Lung (tissue), 12 donors: ENCODE measurements around the gene C1orf105. TPM values are rescaled to one million over a fixed set of nuclear protein-coding genes. Genes with fewer than 3 reads are reported as not detected.
A peak's percentile ranks its signal among the peaks of the same experiment; 100 is the strongest.

ENCODE experiments used
- ATAC-seq: fragments of 200-7000 bp; cut with Tn5 transposase; one replicate; pipeline ENCODE4 v1.9.1; 2020; ENCODE audit warnings: moderate number of reproducible peaks; ENCODE audit not compliant: insufficient read depth, low FRiP score
- DNase-seq, 3 donors: peaks; one replicate each; pipeline ENCODE4 v3.0.0-alpha.2; 2013 to 2017
- H3K27ac ChIP-seq, 2 donors: one replicate each; pipeline ENCODE4 v1.5.1; 2013; ENCODE audit warnings: mild to moderate bottlenecking in 2 of 2, moderate library complexity in 2 of 2, control low read depth in 1 of 2, inconsistent platforms in 1 of 2, low read depth in 1 of 2, low read length in 1 of 2
- H3K27me3 ChIP-seq, 3 donors: one replicate each; pipeline ENCODE4 v1.5.1; 2013; ENCODE audit warnings: low read length in 2 of 3; ENCODE audit not compliant: control insufficient read depth in 3 of 3, insufficient read depth in 3 of 3
- H3K36me3 ChIP-seq, 4 donors: one replicate each; pipeline ENCODE4 v1.5.1; 2013; ENCODE audit warnings: low read length in 4 of 4, mild to moderate bottlenecking in 1 of 4, moderate library complexity in 1 of 4; ENCODE audit not compliant: control insufficient read depth in 4 of 4, insufficient read depth in 4 of 4
- H3K4me1 ChIP-seq, 5 donors: one replicate each; pipeline ENCODE4 v1.5.1; 2013; ENCODE audit warnings: low read length in 5 of 5, mild to moderate bottlenecking in 2 of 5, moderate library complexity in 1 of 5; ENCODE audit not compliant: control insufficient read depth in 5 of 5, insufficient read depth in 5 of 5
- H3K4me3 ChIP-seq: one replicate; pipeline ENCODE4 v1.5.1; 2013; ENCODE audit warnings: mild to moderate bottlenecking, control low read depth, moderate library complexity
- H3K9ac ChIP-seq, 2 donors: one replicate each; pipeline ENCODE4 v1.5.1; 2013; ENCODE audit warnings: low read length in 2 of 2, control low read depth in 1 of 2; ENCODE audit not compliant: insufficient read depth in 1 of 2
- H3K9me3 ChIP-seq, 4 donors: one replicate each; pipeline ENCODE4 v1.5.1; 2013; ENCODE audit warnings: low read length in 3 of 4, mild to moderate bottlenecking in 1 of 4, moderate library complexity in 1 of 4; ENCODE audit not compliant: control insufficient read depth in 4 of 4, insufficient read depth in 3 of 4
- CTCF ChIP-seq: IDR thresholded peaks from 2 replicates; pipeline ENCODE4 v1.5.1; 2012; ENCODE audit warnings: mild to moderate bottlenecking; ENCODE audit errors: control extremely low read depth, extremely low read depth
- WGBS, 2 donors: extraction: QIAGEN DNeasy Blood & Tissue Kit; methylation state at CpG; one replicate each; pipeline ENCODE4 v1.1.7; 2013; 5-methylcytosine and 5-hydroxymethylcytosine counted together
- polyA plus RNA-seq, 2 donors: library from polyadenylated mRNA; stranded (reverse); fragments of 200-250 nt; gene quantifications; one replicate each; pipeline ENCODE4 v1.2.1, GENCODE V29; 2013
- total RNA-seq, 2 donors: library from RNA; depleted of rRNA in 1 of 2; stranded (reverse); fragments of >200 nt in 1 of 2; gene quantifications; one replicate each; pipeline ENCODE4 v1.2.1, GENCODE V29; 2014 to 2021
- donor health status: control.
- donor health status: control.
- donor health status: Bipolar disorder and iron deficiency.
- donor health status: healthy.
- donor health status: DM: yes; HTN: yes; CAD: no.

C1orf105 gene
- total and polyA plus RNA-seq, 4 donors = not detected

- Histone ChIP-seq H3K9me3 (no peaks in the 10 kb centered on the region), H3K27me3 (no peaks in the 10 kb centered on the region), H3K27ac (no peak overlapping the region), H3K4me1 (peaks cover 0 to 15% (median 6%) of the 10 kb centered on the region in 5 donors), H3K9ac (no peak overlapping the region), H3K36me3 (peaks cover 0 to 3% (median 0%) of the 10 kb centered on the region in 4 donors), H3K4me3 (no peak overlapping the region)
- no peak for DNase-seq
- ATAC-seq = no peak
- WGBS, 2 donors = 92 to 100% methylated on average over 1 of the region's 1 CpG
- TF ChIP-seq CTCF = no peak
Observed at GRCh38 chr1:172391976-172392375, 28.5 kb upstream of the C1orf105 start.

- Histone ChIP-seq H3K9me3 (no peaks in the 10 kb centered on the region), H3K4me1 (peaks cover 2 to 18% (median 6%) of the 10 kb centered on the region in 5 donors), H3K27ac (no peak overlapping the region), H3K4me3 (no peak overlapping the region), H3K9ac (no peak overlapping the region), H3K36me3 (peaks cover 0 to 3% (median 0%) of the 10 kb centered on the region in 4 donors), H3K27me3 (no peaks in the 10 kb centered on the region)
- 74 to 85% methylated on average over 5 of the region's 5 CpGs for WGBS, 2 donors
- TF ChIP-seq CTCF = no peak
- DNase-seq = no peak
- ATAC-seq = no peak
Observed at GRCh38 chr1:172393354-172393753, 27.1 kb upstream of the C1orf105 start.

GRCh38 chr1:172394141-172394751 lies 26.2 kb upstream of the C1orf105 start:
- Histone ChIP-seq H3K4me3 (no peak overlapping the region), H3K27me3 (no peaks in the 10 kb centered on the region), H3K36me3 (no peaks in the 10 kb centered on the region), H3K9me3 (no peaks in the 10 kb centered on the region), H3K9ac (no peak overlapping the region), H3K4me1 (peaks cover 2 to 24% (median 6%) of the 10 kb centered on the region in 5 donors), H3K27ac (peak overlapping the region in 1 of 2 donors; percentile 74)
- no peak for TF ChIP-seq CTCF
- DNase-seq (no peak), ATAC-seq (no peak)
- WGBS, 2 donors = 17 to 21% methylated on average over 4 of the region's 4 CpGs

- Histone ChIP-seq H3K4me1 (peaks cover 2 to 30% (median 4%) of the 10 kb centered on the region in 5 donors), H3K36me3 (no peaks in the 10 kb centered on the region), H3K9me3 (no peaks in the 10 kb centered on the region), H3K27ac (peak overlapping the region in 1 of 2 donors; percentile 74), H3K4me3 (no peak overlapping the region), H3K9ac (no peak overlapping the region), H3K27me3 (no peaks in the 10 kb centered on the region)
- TF ChIP-seq CTCF = no peak
- DNase-seq = no peak
- no peak for ATAC-seq
- WGBS, 2 donors = 88 to 89% methylated on average over 5 of the region's 5 CpGs
Observed at GRCh38 chr1:172394811-172395210, 25.7 kb upstream of the C1orf105 start.
